Kidney epithelial cell (primary cell): ENCODE results near the gene NOM1. TPM values are rescaled to one million over a fixed set of nuclear protein-coding genes. Genes with fewer than 3 reads are reported as not detected.

Source experiments
- DNase-seq: peaks from one replicate; pipeline ENCODE4 v3.0.0-alpha.2; 2010; ENCODE audit warnings: low read depth
- H3K27me3 ChIP-seq: 2 replicates; pipeline ENCODE4 v1.6.0; 2011; ENCODE audit warnings: low read length; ENCODE audit not compliant: control insufficient read depth, insufficient read depth
- H3K36me3 ChIP-seq: 2 replicates; pipeline ENCODE4 v1.5.1; 2011; ENCODE audit warnings: low read length; ENCODE audit not compliant: control insufficient read depth, insufficient read depth
- H3K4me3 ChIP-seq: 2 replicates; pipeline ENCODE4 v1.5.1; 2011; ENCODE audit warnings: low read depth, mild to moderate bottlenecking, control low read depth, low read length
- total RNA-seq: library from RNA; depleted of rRNA; stranded (reverse); fragments of >200 nt; gene quantifications from 2 replicates; pipeline ENCODE4 v1.2.3, GENCODE V29; 2015
- TF ChIP-seq, protein P1 (sequence below): IDR thresholded peaks from 2 replicates; pipeline ENCODE4 v1.5.1; 2011; ENCODE audit warnings: mild to moderate bottlenecking, moderate library complexity, low read length, control low read depth, inconsistent platforms; ENCODE audit not compliant: insufficient read depth, poor library complexity, severe bottlenecking

The NOM1 gene
- total RNA-seq, 1 donor from 2014 or later, result 15.9 TPM

- DNase-seq, result no peak
- TF ChIP-seq, protein P1, sequence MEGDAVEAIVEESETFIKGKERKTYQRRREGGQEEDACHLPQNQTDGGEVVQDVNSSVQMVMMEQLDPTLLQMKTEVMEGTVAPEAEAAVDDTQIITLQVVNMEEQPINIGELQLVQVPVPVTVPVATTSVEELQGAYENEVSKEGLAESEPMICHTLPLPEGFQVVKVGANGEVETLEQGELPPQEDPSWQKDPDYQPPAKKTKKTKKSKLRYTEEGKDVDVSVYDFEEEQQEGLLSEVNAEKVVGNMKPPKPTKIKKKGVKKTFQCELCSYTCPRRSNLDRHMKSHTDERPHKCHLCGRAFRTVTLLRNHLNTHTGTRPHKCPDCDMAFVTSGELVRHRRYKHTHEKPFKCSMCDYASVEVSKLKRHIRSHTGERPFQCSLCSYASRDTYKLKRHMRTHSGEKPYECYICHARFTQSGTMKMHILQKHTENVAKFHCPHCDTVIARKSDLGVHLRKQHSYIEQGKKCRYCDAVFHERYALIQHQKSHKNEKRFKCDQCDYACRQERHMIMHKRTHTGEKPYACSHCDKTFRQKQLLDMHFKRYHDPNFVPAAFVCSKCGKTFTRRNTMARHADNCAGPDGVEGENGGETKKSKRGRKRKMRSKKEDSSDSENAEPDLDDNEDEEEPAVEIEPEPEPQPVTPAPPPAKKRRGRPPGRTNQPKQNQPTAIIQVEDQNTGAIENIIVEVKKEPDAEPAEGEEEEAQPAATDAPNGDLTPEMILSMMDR, result no peak
- H3K36me3 ChIP-seq, result no peaks in the 10 kb centered on the region
These were observed 7.9 kb upstream of the NOM1 start for GRCh38 chr7:156941393-156942182.

DNA sequence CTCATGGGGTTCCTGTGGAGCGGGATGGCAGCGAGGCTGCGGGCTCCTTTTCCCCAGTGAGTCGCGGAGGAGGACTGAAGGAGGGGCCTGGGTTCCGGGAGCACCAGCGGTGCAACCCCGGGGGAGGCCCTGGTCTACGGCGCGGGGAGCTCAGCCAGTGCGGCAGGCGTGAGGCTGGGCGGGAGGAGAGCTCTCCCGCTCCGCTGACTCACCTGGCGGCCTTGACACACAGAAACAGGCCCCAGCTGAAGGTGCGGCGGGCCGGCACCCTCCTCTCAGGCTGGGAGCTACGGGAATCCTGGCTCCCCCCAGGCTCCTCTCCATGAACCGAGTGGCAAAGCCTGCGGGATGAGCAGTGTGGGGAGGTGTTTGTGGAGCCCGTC is 6.8 kb upstream of the NOM1 start:
- TF ChIP-seq, protein P1, result no peak
- no peak overlapping the region for H3K4me3 ChIP-seq
- DNase-seq, result no peak
- peaks cover 5% of the 10 kb centered on the region for H3K27me3 ChIP-seq
- no peaks in the 10 kb centered on the region for H3K36me3 ChIP-seq

More at GRCh38 chr7:156941393-156942182, 7.9 kb upstream of the NOM1 start:
- Histone ChIP-seq H3K4me3 (no peak overlapping the region), H3K27me3 (peaks cover 5% of the 10 kb centered on the region)

- H3K4me3 ChIP-seq, result no peak overlapping the region
- no peaks in the 10 kb centered on the region for H3K36me3 ChIP-seq
- H3K27me3 ChIP-seq, result peaks cover 5% of the 10 kb centered on the region
- DNase-seq, result no peak
- TF ChIP-seq, protein P1, result no peak
These were observed 6.1 kb upstream of the NOM1 start for GRCh38 chr7:156943091-156944041.

GRCh38 chr7:156944876-156945275 is 4.6 kb upstream of the NOM1 start:
- TF ChIP-seq, protein P1, result no peak
- peaks cover 5% of the 10 kb centered on the region for H3K27me3 ChIP-seq
- no peak for DNase-seq
- no peak overlapping the region for H3K4me3 ChIP-seq
- no peaks in the 10 kb centered on the region for H3K36me3 ChIP-seq

- no peaks in the 10 kb centered on the region for H3K36me3 ChIP-seq
- DNase-seq, result no peak
- TF ChIP-seq, protein P1, result no peak
- peaks cover 5% of the 10 kb centered on the region for H3K27me3 ChIP-seq
- H3K4me3 ChIP-seq, result no peak overlapping the region
These were observed 2.2 kb upstream of the NOM1 start for GRCh38 chr7:156947120-156947843.
